Coronary artery (tissue), 2 donors: ENCODE measurements around the gene EPHA3.

Experiments used
- DNase-seq: peaks from one replicate; pipeline ENCODE4 v3.0.0-alpha.2; 2017; ENCODE audit warnings: low spot score
- H3K27ac ChIP-seq, 2 donors: fragments of 200-600 bp; sonication (generic); one replicate each; pipeline ENCODE4 v1.5.1; 2016 to 2019
- H3K4me3 ChIP-seq: fragments of 200-600 bp; sonication (generic); 2 replicates; pipeline ENCODE4 v1.5.1; 2016; ENCODE audit warnings: mild to moderate bottlenecking, moderate library complexity
- TF ChIP-seq, protein P1 (sequence below): fragments of 200-600 bp; sonication (generic); IDR thresholded peaks from one replicate; pipeline ENCODE4 v1.5.1; 2019; ENCODE audit warnings: antibody characterized with exemption

Gene EPHA3

DNA sequence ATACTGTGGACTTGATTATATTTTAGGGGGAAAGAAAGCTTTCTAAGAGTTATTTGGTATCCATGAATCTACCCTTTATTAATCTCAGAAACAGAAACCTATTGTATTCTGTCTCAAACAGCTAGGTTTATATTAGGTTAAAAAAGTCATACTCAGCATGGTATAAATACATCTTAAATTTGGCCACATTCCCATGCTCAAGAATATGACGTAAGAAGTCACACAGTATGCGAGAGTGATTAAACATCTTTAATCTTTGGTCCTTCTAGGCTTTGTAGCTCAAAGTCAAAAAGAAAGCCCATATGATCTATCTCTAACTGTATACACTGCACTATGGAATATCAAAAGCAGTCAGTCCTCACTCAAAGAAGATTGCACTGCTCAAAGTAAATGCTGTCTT is 131.4 kb downstream of the EPHA3 start:
- Histone ChIP-seq H3K27ac (no peak overlapping the region), H3K4me3 (no peak overlapping the region)
- TF ChIP-seq, protein P1, sequence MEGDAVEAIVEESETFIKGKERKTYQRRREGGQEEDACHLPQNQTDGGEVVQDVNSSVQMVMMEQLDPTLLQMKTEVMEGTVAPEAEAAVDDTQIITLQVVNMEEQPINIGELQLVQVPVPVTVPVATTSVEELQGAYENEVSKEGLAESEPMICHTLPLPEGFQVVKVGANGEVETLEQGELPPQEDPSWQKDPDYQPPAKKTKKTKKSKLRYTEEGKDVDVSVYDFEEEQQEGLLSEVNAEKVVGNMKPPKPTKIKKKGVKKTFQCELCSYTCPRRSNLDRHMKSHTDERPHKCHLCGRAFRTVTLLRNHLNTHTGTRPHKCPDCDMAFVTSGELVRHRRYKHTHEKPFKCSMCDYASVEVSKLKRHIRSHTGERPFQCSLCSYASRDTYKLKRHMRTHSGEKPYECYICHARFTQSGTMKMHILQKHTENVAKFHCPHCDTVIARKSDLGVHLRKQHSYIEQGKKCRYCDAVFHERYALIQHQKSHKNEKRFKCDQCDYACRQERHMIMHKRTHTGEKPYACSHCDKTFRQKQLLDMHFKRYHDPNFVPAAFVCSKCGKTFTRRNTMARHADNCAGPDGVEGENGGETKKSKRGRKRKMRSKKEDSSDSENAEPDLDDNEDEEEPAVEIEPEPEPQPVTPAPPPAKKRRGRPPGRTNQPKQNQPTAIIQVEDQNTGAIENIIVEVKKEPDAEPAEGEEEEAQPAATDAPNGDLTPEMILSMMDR, result no peak
- DNase-seq, result no peak

DNA sequence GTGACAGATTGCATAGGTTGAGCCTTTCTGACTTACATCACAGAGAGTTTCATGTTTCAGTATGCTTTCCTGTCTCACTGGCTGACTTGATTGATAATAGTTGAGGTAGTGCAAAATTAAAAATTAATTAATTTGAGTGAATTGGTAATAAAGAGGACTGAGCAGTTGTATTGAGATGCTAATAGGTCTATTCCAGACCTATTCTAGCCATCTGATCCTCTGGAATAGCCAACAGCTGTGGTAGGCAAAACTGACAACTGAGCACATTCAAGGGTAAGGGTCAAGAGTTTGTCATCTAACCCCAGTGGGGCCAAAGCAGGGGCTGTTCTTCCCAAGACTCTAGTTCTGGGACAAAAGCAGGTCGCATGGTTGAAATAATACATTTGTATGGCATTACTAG is 132.4 kb downstream of the EPHA3 start:
- no peak for DNase-seq
- Histone ChIP-seq H3K4me3 (no peak overlapping the region), H3K27ac (no peak overlapping the region)
- TF ChIP-seq, protein P1, result no peak

- no peak for DNase-seq
- no peak overlapping the region for H3K4me3 ChIP-seq
- TF ChIP-seq, protein P1, result no peak
- no peak overlapping the region for H3K27ac ChIP-seq
Measured at GRCh38 chr3:89245612-89246011, 138.2 kb downstream of the EPHA3 start.

DNA sequence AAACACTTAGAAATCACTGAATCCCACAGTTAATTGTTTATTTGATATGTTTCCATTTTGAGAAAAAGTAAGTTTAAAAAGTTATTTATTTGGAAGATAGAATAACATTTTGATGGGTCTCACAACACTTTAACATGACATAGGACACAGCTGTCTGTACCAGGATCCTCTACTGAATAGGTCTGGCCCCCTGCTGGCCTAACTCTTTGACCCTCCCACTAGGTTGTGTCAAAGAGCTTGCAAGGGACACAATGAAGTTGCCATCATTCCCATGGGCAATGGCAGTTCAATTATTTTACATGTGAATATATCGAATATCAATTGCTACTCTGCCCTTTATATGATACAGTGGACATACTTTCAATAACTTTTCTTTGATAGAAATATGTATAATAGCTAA is 138.9 kb downstream of the EPHA3 start:
- TF ChIP-seq, protein P1, result no peak
- Histone ChIP-seq H3K4me3 (no peak overlapping the region), H3K27ac (no peak overlapping the region)
- DNase-seq, result no peak

DNA sequence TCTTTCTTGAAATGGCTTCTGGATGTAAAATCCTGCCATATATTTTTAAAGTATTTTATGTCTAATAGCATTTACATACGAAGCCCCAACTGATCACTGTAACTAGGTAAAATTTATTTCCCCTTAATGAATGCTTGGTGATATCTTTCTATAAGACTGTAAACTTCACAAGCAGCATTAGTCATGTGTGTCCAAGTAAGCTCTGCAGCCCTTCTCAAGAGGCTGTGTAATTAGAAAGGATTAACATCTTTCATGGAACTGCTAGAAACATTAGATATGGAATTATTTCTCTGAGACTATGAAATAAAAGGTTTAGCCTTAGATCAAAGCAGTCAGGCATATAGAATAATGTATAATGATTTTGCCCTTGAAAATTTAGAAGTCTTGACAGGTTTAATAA is 143.3 kb downstream of the EPHA3 start:
- H3K27ac ChIP-seq, result no peak overlapping the region
- TF ChIP-seq, protein P1, result no peak
- DNase-seq, result no peak
- no peak overlapping the region for H3K4me3 ChIP-seq

DNA sequence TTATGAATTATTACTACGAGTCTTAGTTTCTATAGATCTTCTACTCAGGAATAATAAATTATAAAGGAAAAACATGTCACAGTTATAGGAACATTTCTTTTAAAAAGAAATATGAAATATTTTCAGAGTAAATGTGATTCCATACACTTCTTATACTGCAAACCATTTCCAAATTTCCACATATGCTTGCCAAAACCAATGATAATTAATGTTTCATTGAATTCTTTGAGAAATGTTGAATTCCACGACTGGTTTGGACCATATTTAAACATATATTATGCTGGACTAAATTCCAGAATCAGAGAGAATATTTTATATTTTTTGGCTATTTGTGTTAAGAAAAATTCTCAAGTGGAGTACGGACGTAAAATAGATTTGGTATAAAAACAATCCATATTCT is 144.6 kb downstream of the EPHA3 start:
- DNase-seq, result no peak
- H3K27ac ChIP-seq, result no peak overlapping the region
- no peak overlapping the region for H3K4me3 ChIP-seq
- TF ChIP-seq, protein P1, result no peak

GRCh38 chr3:89252860-89253259 is 145.4 kb downstream of the EPHA3 start:
- TF ChIP-seq, protein P1, result no peak
- H3K4me3 ChIP-seq, result no peak overlapping the region
- H3K27ac ChIP-seq, result no peak overlapping the region
- no peak for DNase-seq
